HEK293T (cell line): ENCODE results near the gene GPR158.

ENCODE experiments used
- CTCF ChIA-PET: fragments of 350-600 bp; formaldehyde crosslinking; extraction: SDS; loops from one replicate; lab custom pipeline; 2021; ENCODE audit warnings: antibody characterized with exemption, inconsistent platforms; lab: Yijun Ruan, JAX
- POLR2A ChIA-PET: fragments of 350-600 bp; formaldehyde crosslinking; extraction: SDS; loops from one replicate; lab custom pipeline; 2020; ENCODE audit warnings: antibody characterized with exemption, inconsistent platforms; lab: Yijun Ruan, JAX
- DNase-seq: peaks from one replicate; pipeline ENCODE4 v3.0.0; 2012; ENCODE audit warnings: mixed read lengths; ENCODE audit errors: extremely low spot score
- ARNT ChIP-seq: fragments of 450-650 bp; IDR thresholded peaks from 2 replicates; pipeline ENCODE4 v1.6.1; 2017; ENCODE audit warnings: mild to moderate bottlenecking
- BHLHE40 ChIP-seq: fragments of 450-650 bp; IDR thresholded peaks from 2 replicates; pipeline ENCODE4 v1.6.1; 2016; ENCODE audit warnings: mild to moderate bottlenecking, moderate library complexity, borderline replicate concordance
- CTBP1 ChIP-seq: fragments of 450-650 bp; IDR thresholded peaks from 2 replicates; pipeline ENCODE4 v1.6.1; 2016; ENCODE audit warnings: borderline replicate concordance
- ELF4 ChIP-seq: fragments of 450-650 bp; IDR thresholded peaks from 2 replicates; pipeline ENCODE4 v1.6.1; 2017; ENCODE audit warnings: antibody characterized with exemption
- FOXA1 ChIP-seq: fragments of 450-650 bp; IDR thresholded peaks from 2 replicates; pipeline ENCODE4 v1.6.1; 2016; ENCODE audit warnings: mild to moderate bottlenecking
- FOXK2 ChIP-seq: fragments of 450-650 bp; IDR thresholded peaks from 2 replicates; pipeline ENCODE4 v1.6.1; 2016; ENCODE audit warnings: mild to moderate bottlenecking
- FOXM1 ChIP-seq: fragments of 450-650 bp; IDR thresholded peaks from 2 replicates; pipeline ENCODE4 v1.6.1; 2017; ENCODE audit warnings: mild to moderate bottlenecking, borderline replicate concordance
- HDGF ChIP-seq: fragments of 450-650 bp; IDR thresholded peaks from 2 replicates; pipeline ENCODE4 v1.6.1; 2017; ENCODE audit warnings: antibody characterized with exemption, borderline replicate concordance
- L3MBTL2 ChIP-seq: fragments of 450-650 bp; conservative IDR thresholded peaks from 2 replicates; pipeline ENCODE4 v1.6.1; 2016; ENCODE audit warnings: mild to moderate bottlenecking
- LEF1 ChIP-seq: fragments of 450-650 bp; IDR thresholded peaks from 2 replicates; pipeline ENCODE4 v1.6.1; 2017; ENCODE audit warnings: mild to moderate bottlenecking, borderline replicate concordance
- NFRKB ChIP-seq: fragments of 450-650 bp; IDR thresholded peaks from 2 replicates; pipeline ENCODE4 v1.6.1; 2016; ENCODE audit warnings: mild to moderate bottlenecking, moderate library complexity
- SP1 ChIP-seq: fragments of 450-650 bp; IDR thresholded peaks from 2 replicates; pipeline ENCODE4 v1.6.1; 2017
- SUZ12 ChIP-seq: fragments of 450-650 bp; IDR thresholded peaks from 2 replicates; pipeline ENCODE4 v1.6.1; 2016; ENCODE audit warnings: mild to moderate bottlenecking
- TARDBP ChIP-seq: fragments of 450-650 bp; IDR thresholded peaks from 2 replicates; pipeline ENCODE4 v1.6.1; 2016
- ZNF384 ChIP-seq: fragments of 450-650 bp; IDR thresholded peaks from 2 replicates; pipeline ENCODE4 v1.6.1; 2016
- TF ChIP-seq, protein P1 (sequence below): fragments of 450-650 bp; IDR thresholded peaks from 2 replicates; pipeline ENCODE4 v1.6.1; 2016

Gene GPR158

DNA sequence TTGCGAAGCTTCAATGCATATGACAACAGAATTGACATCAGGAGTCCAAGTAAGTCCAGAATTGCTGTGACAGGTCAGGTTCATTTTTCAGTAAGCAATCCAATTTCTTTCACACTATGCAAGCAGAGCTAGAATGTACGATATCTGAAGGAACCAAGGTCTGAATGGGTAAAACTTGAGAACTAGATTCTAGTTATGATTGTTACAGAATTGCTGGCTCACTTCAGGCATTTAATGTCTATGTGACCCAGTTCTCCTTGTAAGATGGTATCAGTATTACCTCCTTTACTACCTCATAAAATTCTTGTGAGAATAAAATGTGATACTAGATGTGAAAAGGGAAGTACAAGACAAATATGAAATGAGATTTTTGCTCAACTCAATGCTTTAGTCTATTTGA, 159.6 kb downstream of the GPR158 start:
- no peak for DNase-seq
- CTCF ChIA-PET, result no interaction called here
- POLR2A ChIA-PET, result no interaction called here
- TF ChIP-seq ARNT, result no peak
- no peak for TF ChIP-seq CTBP1
- TF ChIP-seq HDGF, result no peak
- no peak for TF ChIP-seq FOXM1
- TF ChIP-seq NFRKB, result no peak
- TF ChIP-seq BHLHE40, result no peak
- no peak for TF ChIP-seq L3MBTL2
- no peak for TF ChIP-seq LEF1
- no peak for TF ChIP-seq ZNF384

DNA sequence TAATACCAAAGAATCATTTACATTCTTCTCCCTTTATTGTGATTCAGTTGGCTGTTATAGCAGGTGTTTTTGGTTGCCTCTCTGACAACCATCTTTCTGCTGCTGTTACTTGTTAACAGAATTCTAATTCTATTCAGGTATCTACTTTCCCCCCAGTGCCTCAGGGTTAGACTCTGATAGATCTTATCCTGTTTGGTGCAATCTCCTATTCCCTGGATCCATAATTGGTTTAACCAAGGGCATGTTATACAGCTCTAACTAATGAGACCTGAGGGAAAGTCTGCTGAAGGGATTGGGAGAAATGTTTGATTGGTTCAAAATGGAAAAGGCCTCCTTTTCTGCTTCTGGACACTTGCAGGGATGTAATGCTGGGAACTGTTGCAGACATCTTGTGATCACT, 161.5 kb downstream of the GPR158 start:
- DNase-seq, result no peak
- TF ChIP-seq FOXA1 (no peak), SP1 (no peak), FOXM1 (no peak), CTBP1 (no peak), FOXK2 (no peak), TARDBP (no peak), LEF1 (no peak)
- TF ChIP-seq, protein P1, sequence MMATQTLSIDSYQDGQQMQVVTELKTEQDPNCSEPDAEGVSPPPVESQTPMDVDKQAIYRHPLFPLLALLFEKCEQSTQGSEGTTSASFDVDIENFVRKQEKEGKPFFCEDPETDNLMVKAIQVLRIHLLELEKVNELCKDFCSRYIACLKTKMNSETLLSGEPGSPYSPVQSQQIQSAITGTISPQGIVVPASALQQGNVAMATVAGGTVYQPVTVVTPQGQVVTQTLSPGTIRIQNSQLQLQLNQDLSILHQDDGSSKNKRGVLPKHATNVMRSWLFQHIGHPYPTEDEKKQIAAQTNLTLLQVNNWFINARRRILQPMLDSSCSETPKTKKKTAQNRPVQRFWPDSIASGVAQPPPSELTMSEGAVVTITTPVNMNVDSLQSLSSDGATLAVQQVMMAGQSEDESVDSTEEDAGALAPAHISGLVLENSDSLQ, result no peak
- CTCF ChIA-PET, result no interaction called here
- POLR2A ChIA-PET, result no interaction called here

GRCh38 chr10:25338271-25338670, 163.5 kb downstream of the GPR158 start:
- CTCF ChIA-PET, result no interaction called here
- POLR2A ChIA-PET, result no interaction called here
- DNase-seq, result no peak

GRCh38 chr10:25339966-25340365, 165.2 kb downstream of the GPR158 start:
- CTCF ChIA-PET, result interaction anchor here (0.7 kb wide), 1 partner anchor 9 kb away, joined by 3 read pairs; no protein-coding TSS in a partner anchor
- TF ChIP-seq TARDBP, result no peak
- no peak for TF ChIP-seq BHLHE40
- no peak for TF ChIP-seq SP1
- TF ChIP-seq LEF1, result no peak
- no peak for TF ChIP-seq L3MBTL2
- TF ChIP-seq, protein P1, result no peak
- TF ChIP-seq CTBP1, result no peak
- TF ChIP-seq HDGF, result no peak
- TF ChIP-seq FOXK2, result no peak
- TF ChIP-seq FOXA1, result no peak
- no peak for TF ChIP-seq SUZ12
- no peak for TF ChIP-seq ELF4
- DNase-seq, result no peak
- POLR2A ChIA-PET, result no interaction called here

More at GRCh38 chr10:25338271-25338670, 163.5 kb downstream of the GPR158 start:
- TF ChIP-seq TARDBP, result no peak
- TF ChIP-seq L3MBTL2, result no peak

GRCh38 chr10:25349520-25349919, 174.7 kb downstream of the GPR158 start:
- POLR2A ChIA-PET, result no interaction called here
- CTCF ChIA-PET, result no interaction called here
- no peak for TF ChIP-seq FOXA1
- TF ChIP-seq HDGF, result no peak

GRCh38 chr10:25356609-25357008, 181.8 kb downstream of the GPR158 start:
- no peak for DNase-seq
- ChIA-PET POLR2A (no interaction called here), CTCF (no interaction called here)
- no peak for TF ChIP-seq FOXK2
- TF ChIP-seq CTBP1, result no peak
- no peak for TF ChIP-seq FOXM1
- no peak for TF ChIP-seq SUZ12
- TF ChIP-seq, protein P1, result no peak
- no peak for TF ChIP-seq FOXA1
- TF ChIP-seq SP1, result no peak
- TF ChIP-seq NFRKB, result no peak
- no peak for TF ChIP-seq BHLHE40
- no peak for TF ChIP-seq ELF4
- no peak for TF ChIP-seq LEF1
- no peak for TF ChIP-seq HDGF
- TF ChIP-seq ARNT, result no peak

More at GRCh38 chr10:25349520-25349919, 174.7 kb downstream of the GPR158 start:
- no peak for DNase-seq

- ChIA-PET POLR2A (no interaction called here), CTCF (no interaction called here)
- no peak for TF ChIP-seq ELF4
- TF ChIP-seq ARNT, result no peak
- TF ChIP-seq TARDBP, result no peak
- no peak for TF ChIP-seq NFRKB
- no peak for TF ChIP-seq ZNF384
- TF ChIP-seq FOXA1, result no peak
- DNase-seq, result no peak
Observed at GRCh38 chr10:25357269-25357668, 182.5 kb downstream of the GPR158 start.
